Measurements from ENCODE around the gene LCN9. TPM values are rescaled to one million over a fixed set of nuclear protein-coding genes. Genes with fewer than 3 reads are reported as not detected.

Gene LCN9
- total RNA-seq, 1 donor from 2014 or later, result 4.8 TPM

- Histone ChIP-seq H3K79me2 (ENCODE audit: insufficient read depth, low read length) (no peaks in the 10 kb centered on the region), H3K4me2 (ENCODE audit: low read length) (no peak within 1 kb of the TSS), H3K27ac (ENCODE audit: low read depth, low read length) (no peak within 1 kb of the TSS), H4K20me1 (ENCODE audit: insufficient read depth, low read length) (no peaks in the 10 kb centered on the region), H3K9ac (ENCODE audit: low read length) (no peak within 1 kb of the TSS), H3K4me1 (ENCODE audit: insufficient read depth, low read length) (no peaks in the 10 kb centered on the region), H3K4me3 (ENCODE audit: insufficient read depth, low read depth, low read length) (no peak within 1 kb of the TSS), H3K9me3 (ENCODE audit: insufficient read depth, low read depth, low read length) (no peaks in the 10 kb centered on the region), H2AFZ (ENCODE audit: low read depth, low read length) (no peak within 1 kb of the TSS), H3K36me3 (ENCODE audit: insufficient read depth, low read length) (no peaks in the 10 kb centered on the region), H3K27me3 (ENCODE audit: insufficient read depth, low read length) (no peaks in the 10 kb centered on the region)
- H3K4me3 Mint-ChIP-seq (ENCODE audit: unreplicated experiment), result no peak within 1 kb of the TSS
- peaks cover 36% of the 10 kb centered on the region for H3K9me3 Mint-ChIP-seq (ENCODE audit: unreplicated experiment)
- H3K27ac Mint-ChIP-seq (ENCODE audit: unreplicated experiment), result no peak within 1 kb of the TSS
- H3K4me1 Mint-ChIP-seq (ENCODE audit: low read depth, unreplicated experiment), result peaks cover 4% of the 10 kb centered on the region
- DNase-seq (ENCODE audit: low read depth), result no peak
- FAIRE-seq, result no peak
- peaks cover 19% of the 10 kb centered on the region for H3K27me3 Mint-ChIP-seq (ENCODE audit: low read depth, unreplicated experiment)
- H3K36me3 Mint-ChIP-seq (ENCODE audit: low read depth, unreplicated experiment), result no peaks in the 10 kb centered on the region
- no peak for TF ChIP-seq CTCF (IDR thresholded peaks at IDR 0.05; ENCODE audit: insufficient read depth, low read depth, low read length)
- no peak for TF ChIP-seq EZH2 (IDR thresholded peaks at IDR 0.05; ENCODE audit: insufficient read depth, low read length)
These were observed 23.9 kb upstream of the LCN9 start, which contains the start of gene GLT6D1 for GRCh38 chr9:135639196-135639595. Gene GLT6D1 (minus strand): TSS chr9:135639540. CDS start chr9:135639187, 353 bp downstream.

- DNase-seq (ENCODE audit: low read depth) (no peak), FAIRE-seq (no peak)
- Histone ChIP-seq H3K9ac (ENCODE audit: low read length) (no peak overlapping the region), H4K20me1 (ENCODE audit: insufficient read depth, low read length) (no peaks in the 10 kb centered on the region), H3K27me3 (ENCODE audit: insufficient read depth, low read length) (no peaks in the 10 kb centered on the region), H3K79me2 (ENCODE audit: insufficient read depth, low read length) (no peaks in the 10 kb centered on the region), H2AFZ (ENCODE audit: low read depth, low read length) (no peak overlapping the region), H3K4me2 (ENCODE audit: low read length) (no peak overlapping the region), H3K9me3 (ENCODE audit: insufficient read depth, low read depth, low read length) (peaks cover 10% of the 10 kb centered on the region), H3K27ac (ENCODE audit: low read depth, low read length) (no peak overlapping the region), H3K36me3 (ENCODE audit: insufficient read depth, low read length) (no peaks in the 10 kb centered on the region), H3K4me3 (ENCODE audit: insufficient read depth, low read depth, low read length) (no peak overlapping the region), H3K4me1 (ENCODE audit: insufficient read depth, low read length) (no peaks in the 10 kb centered on the region)
- Mint-ChIP-seq H3K4me1 (ENCODE audit: low read depth, unreplicated experiment) (peaks cover 4% of the 10 kb centered on the region), H3K27me3 (ENCODE audit: low read depth, unreplicated experiment) (peaks cover 6% of the 10 kb centered on the region), H3K4me3 (ENCODE audit: unreplicated experiment) (no peak overlapping the region), H3K27ac (ENCODE audit: unreplicated experiment) (no peak overlapping the region), H3K36me3 (ENCODE audit: low read depth, unreplicated experiment) (peaks cover 5% of the 10 kb centered on the region), H3K9me3 (ENCODE audit: unreplicated experiment) (peaks cover 38% of the 10 kb centered on the region)
- TF ChIP-seq EZH2 (IDR thresholded peaks at IDR 0.05; ENCODE audit: insufficient read depth, low read length), result no peak
- no peak for TF ChIP-seq CTCF (IDR thresholded peaks at IDR 0.05; ENCODE audit: insufficient read depth, low read depth, low read length)
These were observed 22.1 kb upstream of the LCN9 start for GRCh38 chr9:135641047-135641446.

GRCh38 chr9:135641745-135642144 lies 21.4 kb upstream of the LCN9 start:
- no peak overlapping the region for H3K27ac Mint-ChIP-seq (ENCODE audit: unreplicated experiment)
- H3K4me2 ChIP-seq (ENCODE audit: low read length), result no peak overlapping the region

More at GRCh38 chr9:135641745-135642144, 21.4 kb upstream of the LCN9 start:
- Mint-ChIP-seq H3K4me3 (ENCODE audit: unreplicated experiment) (no peak overlapping the region), H3K9me3 (ENCODE audit: unreplicated experiment) (peaks cover 40% of the 10 kb centered on the region), H3K27me3 (ENCODE audit: low read depth, unreplicated experiment) (peaks cover 6% of the 10 kb centered on the region), H3K4me1 (ENCODE audit: low read depth, unreplicated experiment) (peaks cover 4% of the 10 kb centered on the region), H3K36me3 (ENCODE audit: low read depth, unreplicated experiment) (peaks cover 5% of the 10 kb centered on the region)
- Histone ChIP-seq H4K20me1 (ENCODE audit: insufficient read depth, low read length) (no peaks in the 10 kb centered on the region), H2AFZ (ENCODE audit: low read depth, low read length) (no peak overlapping the region), H3K9ac (ENCODE audit: low read length) (no peak overlapping the region), H3K4me3 (ENCODE audit: insufficient read depth, low read depth, low read length) (no peak overlapping the region), H3K36me3 (ENCODE audit: insufficient read depth, low read length) (no peaks in the 10 kb centered on the region), H3K27ac (ENCODE audit: low read depth, low read length) (no peak overlapping the region), H3K79me2 (ENCODE audit: insufficient read depth, low read length) (no peaks in the 10 kb centered on the region), H3K4me1 (ENCODE audit: insufficient read depth, low read length) (no peaks in the 10 kb centered on the region), H3K27me3 (ENCODE audit: insufficient read depth, low read length) (no peaks in the 10 kb centered on the region), H3K9me3 (ENCODE audit: insufficient read depth, low read depth, low read length) (peaks cover 14% of the 10 kb centered on the region)
- no peak for TF ChIP-seq CTCF (IDR thresholded peaks at IDR 0.05; ENCODE audit: insufficient read depth, low read depth, low read length)
- no peak for TF ChIP-seq EZH2 (IDR thresholded peaks at IDR 0.05; ENCODE audit: insufficient read depth, low read length)
- no peak for DNase-seq (ENCODE audit: low read depth)
- FAIRE-seq, result no peak
